ENCODE results near the gene UGT1A9. TPM values are rescaled to one million over a fixed set of nuclear protein-coding genes. Genes with fewer than 3 reads are reported as not detected.
A peak's percentile ranks its signal among the peaks of the same experiment; 100 is the strongest.

Gene UGT1A9
- polyA plus RNA-seq, 1 donor (not counting 4 experiments of a cell fraction or from before 2014, with no cell fraction given): not detected

- dilution Hi-C loops (cut with MboI; ENCODE audit: extremely low pct_ligation_motif_present, low sequenced_read_pairs): no loop called here
- FAIRE-seq: peak; percentile 36
- H2AFZ ChIP-seq (ENCODE audit: control insufficient read depth, low read length): peak overlapping the region; percentile 68
Observed at GRCh38 chr2:233638836-233639235, 32.9 kb upstream of the UGT1A9 start.

GRCh38 chr2:233639860-233640259 is 31.8 kb upstream of the UGT1A9 start:
- H3K4me3 ChIP-seq (ENCODE audit: control insufficient read depth in 2 of 3, extremely low read depth in 1 of 3, insufficient read depth in 2 of 3, low read depth in 1 of 3, low read length in 3 of 3): no peak overlapping the region
- peak; percentile 29 for FAIRE-seq
- H4K20me1 ChIP-seq (ENCODE audit: control insufficient read depth, extremely low read depth, insufficient read depth, low read length): no peaks in the 10 kb centered on the region
- no peaks in the 10 kb centered on the region for H3K27me3 ChIP-seq (ENCODE audit: control insufficient read depth, extremely low read depth, insufficient read depth, low read length)
- no peak for TF ChIP-seq CTCF (optimal IDR thresholded peaks at IDR 0.05 in 1 of 3, IDR thresholded peaks at IDR 0.05 in 1 of 3, conservative IDR thresholded peaks at IDR 0.05 in 1 of 3; ENCODE audit: extremely low read depth in 1 of 3, insufficient read depth in 2 of 3, low read length in 3 of 3)
- TF ChIP-seq EZH2 (IDR thresholded peaks at IDR 0.05; ENCODE audit: low read length): no peak
- H3K9me1 ChIP-seq (ENCODE audit: control insufficient read depth, extremely low read depth, insufficient read depth, low read length): no peaks in the 10 kb centered on the region
- DNase-seq (ENCODE audit: low read depth, low spot score): no peak
- no peaks in the 10 kb centered on the region for H3K79me2 ChIP-seq (ENCODE audit: control insufficient read depth, insufficient read depth, low read length)
- dilution Hi-C loops (cut with MboI; ENCODE audit: extremely low pct_ligation_motif_present, low sequenced_read_pairs): no loop called here
- H3K4me1 ChIP-seq (ENCODE audit: control insufficient read depth, extremely low read depth, insufficient read depth, low read length): peaks cover 3% of the 10 kb centered on the region
- H3K4me2 ChIP-seq (ENCODE audit: control insufficient read depth, extremely low read depth, insufficient read depth, low read depth, low read length): no peak overlapping the region
- no peaks in the 10 kb centered on the region for H3K9me3 ChIP-seq (ENCODE audit: control insufficient read depth, low read depth, low read length)
- no peak overlapping the region for H2AFZ ChIP-seq (ENCODE audit: control insufficient read depth, low read length)
- no peak overlapping the region for H3K9ac ChIP-seq (ENCODE audit: control insufficient read depth, extremely low read depth, insufficient read depth, low read length)
- H3K27ac ChIP-seq (ENCODE audit: control insufficient read depth, insufficient read depth, low read length): no peak overlapping the region
- no peaks in the 10 kb centered on the region for H3K36me3 ChIP-seq (ENCODE audit: control insufficient read depth in 2 of 2, extremely low read depth in 1 of 2, insufficient read depth in 2 of 2, low read length in 2 of 2)

More at GRCh38 chr2:233638836-233639235, 32.9 kb upstream of the UGT1A9 start:
- Histone ChIP-seq H3K36me3 (ENCODE audit: control insufficient read depth in 2 of 2, extremely low read depth in 1 of 2, insufficient read depth in 2 of 2, low read length in 2 of 2) (no peaks in the 10 kb centered on the region), H3K4me2 (ENCODE audit: control insufficient read depth, extremely low read depth, insufficient read depth, low read depth, low read length) (no peak overlapping the region), H3K79me2 (ENCODE audit: control insufficient read depth, insufficient read depth, low read length) (no peaks in the 10 kb centered on the region), H4K20me1 (ENCODE audit: control insufficient read depth, extremely low read depth, insufficient read depth, low read length) (no peaks in the 10 kb centered on the region), H3K27ac (ENCODE audit: control insufficient read depth, insufficient read depth, low read length) (no peak overlapping the region), H3K4me1 (ENCODE audit: control insufficient read depth, extremely low read depth, insufficient read depth, low read length) (peaks cover 3% of the 10 kb centered on the region), H3K9me3 (ENCODE audit: control insufficient read depth, low read depth, low read length) (no peaks in the 10 kb centered on the region), H3K9ac (ENCODE audit: control insufficient read depth, extremely low read depth, insufficient read depth, low read length) (no peak overlapping the region), H3K4me3 (ENCODE audit: control insufficient read depth in 2 of 3, extremely low read depth in 1 of 3, insufficient read depth in 2 of 3, low read depth in 1 of 3, low read length in 3 of 3) (no peak overlapping the region), H3K9me1 (ENCODE audit: control insufficient read depth, extremely low read depth, insufficient read depth, low read length) (no peaks in the 10 kb centered on the region), H3K27me3 (ENCODE audit: control insufficient read depth, extremely low read depth, insufficient read depth, low read length) (no peaks in the 10 kb centered on the region)
- DNase-seq (ENCODE audit: low read depth, low spot score): no peak
- TF ChIP-seq CTCF (optimal IDR thresholded peaks at IDR 0.05 in 1 of 3, IDR thresholded peaks at IDR 0.05 in 1 of 3, conservative IDR thresholded peaks at IDR 0.05 in 1 of 3; ENCODE audit: extremely low read depth in 1 of 3, insufficient read depth in 2 of 3, low read length in 3 of 3): peak in 1 of 3 experiments; percentile 7
- no peak for TF ChIP-seq EZH2 (IDR thresholded peaks at IDR 0.05; ENCODE audit: low read length)

All from keratinocyte (primary cell).